Stimulated activated CD4-positive, alpha-beta T cell treated with anti-CD3 and anti-CD28 coated beads, Interleukin-4, amount 100 ng/mL, for 4 hours (primary cell): ENCODE data around the gene CCDC160.
"Not testable (repeated sequence)": the region's sequence is repeated elsewhere in the genome, so short reads cannot be mapped to it uniquely, and the experiment has no call there.

Experiments
- DNase-seq, 2 experiments: peaks; one replicate each; pipeline ENCODE4 v3.0.0-alpha.2; 2020

Gene CCDC160

GRCh38 chrX:134236626-134237614 is at the start of gene CCDC160:
Gene CCDC160 (plus strand): TSS chrX:134237182. CDS start chrX:134244801, 7,619 bp downstream.
- DNase-seq, result peak in 1 of 2 experiments; percentile 10

DNA sequence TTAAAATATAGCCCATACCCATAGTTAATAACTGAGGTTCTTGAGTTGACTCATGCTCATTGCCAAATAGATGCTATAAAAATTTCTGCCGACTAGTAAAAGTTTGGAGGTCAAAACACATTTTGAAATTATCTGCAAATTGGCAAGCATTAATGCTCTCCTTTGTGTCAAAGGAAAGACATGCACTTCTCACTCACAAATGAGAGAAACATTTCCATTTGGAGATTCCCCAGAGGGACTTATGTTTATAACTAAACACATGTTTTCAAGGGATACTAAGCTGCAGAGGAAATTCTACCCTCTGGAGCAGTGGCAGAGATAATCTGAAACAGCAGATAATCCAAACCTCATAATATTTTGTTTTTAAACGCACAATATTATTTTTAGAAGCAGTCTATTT is 45.7 kb upstream of the CCDC160 start:
- DNase-seq, result no peak

GRCh38 chrX:134194915-134195314 is 42.1 kb upstream of the CCDC160 start:
- DNase-seq, result no peak

GRCh38 chrX:134202561-134202960 is 34.4 kb upstream of the CCDC160 start:
- no peak for DNase-seq

GRCh38 chrX:134206221-134206620 is 30.8 kb upstream of the CCDC160 start:
- DNase-seq, result no peak

DNA sequence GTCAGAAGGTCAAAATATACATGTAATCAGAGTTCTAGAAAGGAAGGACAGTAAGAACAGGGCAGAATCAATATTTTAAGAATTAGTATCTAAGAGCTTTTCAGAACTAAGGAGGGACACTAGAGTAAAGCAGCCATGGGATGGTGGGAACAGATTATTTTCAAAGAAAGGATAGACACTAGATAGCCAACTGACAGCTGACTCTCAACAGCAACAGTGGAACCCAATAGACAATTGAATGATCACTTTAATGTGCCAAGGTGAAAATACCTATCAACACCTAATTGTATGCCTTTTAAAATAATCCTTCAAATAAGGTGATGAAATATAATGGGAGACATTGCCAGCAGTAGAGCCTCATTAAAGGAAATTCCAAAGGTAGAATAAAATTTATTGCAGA is 26.5 kb upstream of the CCDC160 start:
- no peak for DNase-seq

GRCh38 chrX:134235236-134235635 is 1.7 kb upstream of the CCDC160 start:
- DNase-seq, result no peak

- DNase-seq, result not testable (repeated sequence)
Measured at GRCh38 chrX:134238144-134238543, 1.2 kb downstream of the CCDC160 start.

DNA sequence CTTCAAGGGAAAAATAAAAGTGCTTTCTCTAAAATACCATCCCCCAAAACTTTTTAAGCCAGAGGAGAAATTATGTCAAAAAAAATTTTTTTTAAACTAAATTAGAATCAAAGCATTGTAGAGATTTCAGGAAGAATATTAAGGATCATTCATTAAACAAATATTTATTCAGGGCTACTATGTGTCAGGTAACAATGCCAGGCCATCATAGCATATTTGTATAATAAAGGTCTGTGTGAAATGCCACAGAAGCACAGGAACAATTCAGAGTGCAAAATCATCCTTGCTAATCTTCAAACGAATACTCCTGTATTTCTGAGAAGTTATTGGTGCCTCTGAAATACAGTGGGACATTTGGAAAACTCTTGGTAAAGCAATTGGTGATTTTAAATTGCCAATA is 2.0 kb downstream of the CCDC160 start:
- DNase-seq, result no peak

DNA sequence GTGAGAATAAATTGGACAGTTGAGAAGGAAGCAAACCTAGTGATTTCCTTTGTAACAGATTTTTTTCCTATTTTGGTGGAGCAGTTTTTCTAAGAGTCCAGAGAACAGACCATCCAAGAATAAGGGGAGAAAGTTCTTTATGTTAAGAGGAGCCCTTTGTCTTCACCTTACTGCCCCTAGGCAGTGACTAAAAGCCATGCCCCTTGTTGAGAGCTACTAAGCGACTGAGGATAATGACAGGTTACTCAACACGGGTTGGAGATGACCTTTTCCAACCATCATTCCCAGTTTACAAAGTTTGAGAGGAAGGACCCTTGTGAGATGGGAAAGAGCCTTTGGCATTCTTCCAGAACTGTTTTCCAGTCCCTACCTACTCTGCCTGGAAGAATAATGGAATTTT is 3.2 kb downstream of the CCDC160 start:
- no peak for DNase-seq

DNA sequence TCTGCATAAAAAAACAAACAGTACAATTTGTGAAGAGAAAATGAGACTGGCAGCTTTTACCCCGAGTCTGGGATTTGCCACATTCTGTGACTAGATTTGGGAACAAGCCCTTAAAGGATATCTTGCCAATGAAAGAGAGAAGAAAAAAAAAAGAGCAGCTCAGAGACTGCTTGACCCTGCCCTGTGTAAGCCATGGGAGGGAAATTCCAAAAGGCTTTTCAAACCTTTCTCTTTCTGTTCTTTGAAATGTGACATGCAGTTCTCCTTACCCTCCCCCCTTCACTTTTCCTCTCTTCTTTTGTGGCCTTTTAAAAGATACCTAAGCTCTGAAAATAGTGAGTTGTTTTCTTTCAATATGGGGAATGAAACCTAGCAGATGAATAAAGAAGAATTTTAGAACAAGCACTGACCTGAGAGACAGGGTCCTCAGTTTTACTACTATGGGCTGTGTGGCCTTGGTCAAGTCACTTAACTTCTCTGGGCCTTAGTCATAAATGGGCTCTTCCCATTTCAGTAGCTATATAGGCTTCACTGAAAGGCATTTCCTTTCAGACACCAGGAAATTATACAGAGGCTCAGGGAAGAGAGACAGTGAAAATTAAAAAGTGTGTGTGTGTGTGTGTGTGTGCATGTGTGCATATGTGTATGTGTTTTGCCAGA is 5.1 kb downstream of the CCDC160 start:
- no peak for DNase-seq

GRCh38 chrX:134244043-134244442 is 7.1 kb downstream of the CCDC160 start:
- no peak for DNase-seq

DNA sequence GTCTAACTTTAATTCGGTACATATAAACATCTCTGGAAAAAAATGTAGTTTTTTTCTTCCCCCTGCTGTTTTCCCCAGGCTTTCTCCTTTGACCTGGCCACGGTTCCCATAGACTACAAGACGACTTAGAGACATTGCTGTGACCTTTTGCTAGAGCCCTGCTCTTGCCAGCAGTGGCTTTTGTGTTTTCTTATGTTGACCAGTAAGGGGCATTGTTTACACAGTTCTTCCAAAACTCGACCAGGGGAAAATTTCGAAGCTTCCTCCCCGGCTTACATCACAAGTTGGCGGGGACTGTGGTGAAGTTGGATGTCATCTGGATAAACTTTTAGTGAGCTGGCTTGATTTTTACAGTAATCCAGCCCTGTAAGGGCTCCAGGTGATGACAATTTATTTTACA is 9.3 kb downstream of the CCDC160 start:
- no peak for DNase-seq

- DNase-seq, result no peak
Measured at GRCh38 chrX:134247492-134247891, 10.5 kb downstream of the CCDC160 start.

GRCh38 chrX:134249241-134249640 is 12.3 kb downstream of the CCDC160 start:
- DNase-seq, result no peak

GRCh38 chrX:134251241-134251640 is 14.3 kb downstream of the CCDC160 start:
- DNase-seq, result no peak

DNA sequence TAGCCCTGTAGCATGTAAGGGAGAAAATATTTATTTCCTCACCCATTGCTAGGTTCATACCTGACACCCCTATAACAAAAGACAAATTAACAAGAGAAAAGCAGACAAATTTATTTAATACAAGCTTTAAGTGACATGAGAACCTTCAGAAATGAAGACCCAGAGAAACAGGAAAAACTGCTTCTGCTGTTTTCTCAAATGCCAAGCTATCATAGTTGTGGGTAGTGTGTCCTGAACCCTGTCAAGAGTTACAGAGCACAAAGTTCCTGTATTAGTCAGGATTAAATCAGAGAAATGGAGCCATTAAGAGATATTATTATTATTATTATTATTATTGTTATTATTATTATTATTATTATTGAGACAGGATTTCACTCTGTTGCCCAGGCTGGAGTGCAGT is 17.5 kb downstream of the CCDC160 start:
- DNase-seq, result no peak

- no peak for DNase-seq
Measured at GRCh38 chrX:134255555-134255954, 18.6 kb downstream of the CCDC160 start.

GRCh38 chrX:134256684-134257083 is 19.7 kb downstream of the CCDC160 start:
- DNase-seq, result no peak

- DNase-seq, result no peak
Measured at GRCh38 chrX:134258202-134258601, 21.2 kb downstream of the CCDC160 start.

- not testable (repeated sequence) for DNase-seq
Measured at GRCh38 chrX:134285934-134286333, 49.0 kb downstream of the CCDC160 start.

DNA sequence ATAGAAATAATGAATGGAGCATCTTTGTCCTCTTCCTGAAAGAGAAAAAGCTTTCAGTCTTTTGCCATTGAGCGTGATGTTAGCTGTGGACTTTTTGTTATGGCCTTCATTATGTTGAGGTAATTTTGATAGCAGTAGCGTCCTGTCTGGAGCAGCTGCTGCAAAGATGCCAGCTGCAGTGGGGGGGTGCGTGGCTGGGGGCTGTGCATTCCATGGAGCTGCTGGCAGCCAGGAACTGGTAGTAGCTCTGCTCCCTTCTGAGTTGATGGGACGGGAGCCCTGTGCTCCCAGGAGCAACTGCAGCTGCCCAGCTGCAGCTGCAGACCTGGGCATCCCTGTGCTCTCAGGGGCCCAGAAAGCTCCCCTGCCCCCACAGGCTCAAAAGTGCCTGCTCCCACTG is 50.4 kb downstream of the CCDC160 start:
- DNase-seq, result no peak

GRCh38 chrX:134294548-134294947 is 57.6 kb downstream of the CCDC160 start:
- no peak for DNase-seq
